NCI-H526 (cell line): Measurements from ENCODE around the gene WBP11.
A peak's percentile ranks its signal among the peaks of the same experiment; 100 is the strongest.
"Not testable (repeated sequence)": the region's sequence is repeated elsewhere in the genome, so short reads cannot be mapped to it uniquely, and the experiment has no call there.

Experiments
- DNase-seq, 2 experiments: peaks; one replicate each; lab custom pipeline; 2025; lab: John Stamatoyannopoulos, UW

WBP11 gene

DNA sequence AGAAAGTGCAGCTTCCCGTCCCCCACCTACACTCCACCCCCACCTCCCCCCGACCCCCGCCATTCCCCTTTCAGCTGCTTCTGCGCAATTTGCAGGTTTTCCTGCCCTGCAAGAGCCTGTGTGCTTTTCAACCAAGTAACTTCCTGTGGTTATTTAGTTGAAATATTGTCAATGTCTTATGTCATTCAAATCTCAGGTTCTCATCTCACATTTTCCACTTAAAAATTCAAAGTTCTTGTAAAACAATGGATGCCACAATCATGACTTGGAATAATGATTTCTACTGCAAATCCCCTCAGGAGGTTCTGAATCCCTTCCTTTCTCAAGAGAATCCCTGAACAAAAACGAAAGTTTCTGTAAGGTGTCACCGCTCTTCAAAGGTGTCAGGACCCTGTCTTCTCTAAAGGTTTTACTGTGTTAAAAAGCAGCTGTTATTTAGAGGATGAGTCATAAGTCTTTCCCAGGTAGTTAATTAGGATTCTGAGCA lies 31.6 kb downstream of the WBP11 start:
- DNase-seq: no peak

DNA sequence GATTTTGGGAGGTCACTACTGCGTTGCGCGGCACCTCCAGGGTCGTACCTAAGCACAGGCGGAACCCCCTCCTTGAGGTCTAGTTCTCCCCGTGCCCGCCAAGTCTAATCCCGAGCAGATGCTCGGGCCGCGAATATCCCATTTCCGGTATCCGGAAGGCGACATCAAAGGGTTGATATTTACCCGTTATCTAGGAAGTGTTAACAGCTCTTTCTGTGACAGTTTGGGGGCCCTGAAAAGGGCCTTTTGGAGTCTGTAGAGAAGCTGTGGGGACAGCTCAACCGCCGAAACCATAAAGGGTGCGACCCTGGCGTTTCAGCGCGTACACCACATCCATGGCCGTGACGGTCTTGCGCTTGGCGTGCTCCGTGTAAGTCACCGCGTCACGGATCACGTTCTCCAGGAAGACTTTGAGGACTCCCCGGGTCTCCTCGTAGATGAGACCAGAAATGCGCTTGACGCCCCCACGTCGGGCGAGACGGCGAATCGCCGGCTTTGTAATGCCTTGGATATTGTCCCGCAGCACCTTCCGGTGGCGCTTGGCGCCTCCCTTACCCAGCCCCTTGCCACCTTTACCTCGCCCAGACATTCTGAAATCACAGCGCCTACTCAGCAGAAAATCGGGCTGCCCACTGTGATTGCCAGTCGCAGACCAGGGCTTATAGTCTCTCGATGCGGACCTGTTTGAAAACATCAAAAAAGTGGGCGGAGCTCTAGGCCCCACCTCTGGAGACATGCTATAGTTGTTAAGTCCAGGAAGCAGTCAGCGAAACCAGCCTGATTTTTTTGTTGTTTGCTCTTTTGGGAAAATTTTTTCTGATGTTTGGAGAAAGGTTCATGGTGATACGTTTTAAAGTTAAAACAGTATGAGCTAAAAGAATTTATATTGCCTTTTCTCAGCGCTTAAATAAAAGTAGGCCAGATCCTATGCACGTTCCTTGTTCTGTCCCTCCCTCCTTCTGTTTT lies 32.5 kb downstream of the WBP11 start:
- peak; percentile 74 to 84 for DNase-seq

DNA sequence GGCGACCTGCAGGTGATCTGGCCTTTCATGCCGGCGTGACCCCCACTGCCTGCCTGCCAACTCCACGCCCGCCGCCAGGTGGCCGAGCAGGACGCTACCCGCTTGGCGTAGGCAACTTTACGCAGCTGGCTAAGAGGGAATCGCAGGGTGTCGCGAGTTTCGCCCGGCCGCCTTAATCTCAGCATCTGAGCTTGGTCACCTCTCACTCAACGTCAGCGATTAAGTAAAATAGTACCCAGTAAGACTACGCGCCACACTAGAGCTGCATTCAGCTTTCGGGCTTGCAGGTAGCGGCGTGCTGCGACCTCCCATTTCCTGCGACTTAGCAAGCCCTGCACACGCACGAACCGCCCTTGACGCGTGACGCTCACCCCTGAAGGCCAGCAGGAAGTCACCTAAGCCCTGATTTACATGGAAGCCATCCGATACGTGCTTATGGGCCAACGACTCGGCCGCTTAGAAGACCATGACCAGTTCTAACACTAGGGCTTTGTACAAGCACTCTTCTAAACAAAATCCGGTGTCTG lies 33.2 kb downstream of the WBP11 start:
- DNase-seq: peak; percentile 79 to 94

DNA sequence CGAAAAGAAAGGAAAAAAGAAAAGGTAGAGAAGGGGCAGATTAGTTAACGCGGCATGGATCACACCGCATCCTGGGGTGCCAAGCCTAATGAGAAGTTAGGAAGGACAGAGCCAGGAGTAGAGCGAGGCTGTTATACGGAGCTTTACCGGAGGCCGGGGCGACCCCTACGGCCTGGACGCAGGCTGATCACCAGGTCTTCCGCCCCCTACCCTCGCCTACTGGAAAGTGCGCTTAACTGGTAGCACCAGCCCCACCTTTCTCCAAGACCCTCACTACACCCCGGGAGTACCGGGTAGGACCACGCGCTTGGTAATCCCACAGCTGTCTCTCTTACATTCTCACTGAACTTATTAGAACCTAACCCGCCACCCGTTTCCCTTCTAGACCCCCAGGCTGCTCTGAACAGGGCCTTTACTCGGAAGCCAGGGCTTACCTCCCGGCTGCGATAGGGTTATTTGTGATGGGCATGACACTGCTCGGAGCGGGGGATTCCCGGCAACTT lies 33.8 kb downstream of the WBP11 start:
- DNase-seq: peak in 1 of 2 experiments; percentile 62

DNA sequence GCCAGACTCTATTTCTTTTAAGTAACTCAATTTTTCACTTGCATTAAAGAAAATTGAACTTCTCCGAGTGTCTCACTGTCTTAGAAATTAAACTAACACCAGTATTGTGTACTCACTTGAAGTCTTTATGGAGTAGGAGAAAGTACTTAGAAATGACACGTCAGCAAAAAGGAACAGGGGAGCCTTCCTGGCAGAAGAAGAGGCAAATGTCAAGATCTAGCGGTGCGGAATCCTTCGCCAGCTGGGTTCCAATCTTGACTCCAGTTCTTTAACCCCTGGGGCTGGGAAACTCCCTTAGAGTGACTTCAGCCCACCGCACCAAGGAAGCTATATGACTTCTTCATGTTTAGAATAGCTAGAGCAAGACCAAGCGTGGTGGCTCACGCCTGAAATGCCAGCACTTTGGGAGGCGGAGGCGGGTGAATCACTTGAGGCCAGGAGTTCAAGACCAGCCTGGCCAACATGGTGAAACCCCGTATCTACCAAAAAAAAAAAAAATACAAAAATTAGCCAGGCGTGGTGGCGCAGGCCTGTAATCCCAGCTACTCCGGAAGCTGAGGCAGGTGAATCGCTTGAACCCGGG lies 34.4 kb downstream of the WBP11 start:
- DNase-seq: no peak

DNA sequence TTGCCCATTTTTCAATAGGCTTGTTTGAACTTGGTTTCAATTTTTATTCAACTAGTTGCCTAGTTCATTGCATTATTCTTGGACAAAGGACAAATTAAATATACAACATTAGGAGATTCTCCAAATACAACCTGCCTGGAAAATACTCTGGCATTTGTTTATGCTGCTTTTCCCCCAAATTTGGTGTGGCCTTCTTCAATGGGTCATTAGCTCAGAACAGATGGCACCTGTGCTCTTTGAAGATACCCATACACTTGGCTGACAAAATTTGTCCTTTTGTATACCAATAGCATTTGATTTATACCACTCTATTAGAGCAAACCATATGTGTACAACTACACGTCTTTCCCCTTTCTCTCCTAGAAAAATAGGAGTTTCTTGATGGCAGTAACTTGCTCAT lies 35.7 kb downstream of the WBP11 start:
- no peak for DNase-seq

DNA sequence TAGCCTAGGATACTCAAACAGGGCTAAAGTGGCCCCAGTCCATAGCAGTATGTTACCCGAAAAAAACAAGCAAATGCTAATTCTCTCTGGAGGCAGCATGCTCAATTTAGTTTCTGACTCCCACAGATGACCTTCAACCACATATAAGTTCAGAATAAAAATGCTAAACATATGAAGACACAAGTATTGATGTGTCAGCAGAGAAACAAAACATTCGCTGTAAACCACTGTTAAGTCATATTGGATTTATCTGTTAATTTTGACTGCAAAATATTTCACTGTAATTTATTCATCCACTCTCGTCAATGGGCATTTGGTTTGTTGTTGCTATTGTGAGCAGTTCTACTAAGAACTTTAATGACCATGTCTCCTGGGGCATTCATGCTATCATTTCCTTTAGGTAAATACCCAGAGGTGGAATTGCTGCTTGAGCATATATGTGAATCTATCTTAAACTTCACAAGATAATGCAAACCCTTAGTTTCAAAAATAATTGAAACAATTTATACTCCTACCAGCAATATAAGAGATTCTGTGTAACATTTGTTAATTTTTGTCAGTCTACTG lies 36.5 kb downstream of the WBP11 start:
- no peak for DNase-seq

DNA sequence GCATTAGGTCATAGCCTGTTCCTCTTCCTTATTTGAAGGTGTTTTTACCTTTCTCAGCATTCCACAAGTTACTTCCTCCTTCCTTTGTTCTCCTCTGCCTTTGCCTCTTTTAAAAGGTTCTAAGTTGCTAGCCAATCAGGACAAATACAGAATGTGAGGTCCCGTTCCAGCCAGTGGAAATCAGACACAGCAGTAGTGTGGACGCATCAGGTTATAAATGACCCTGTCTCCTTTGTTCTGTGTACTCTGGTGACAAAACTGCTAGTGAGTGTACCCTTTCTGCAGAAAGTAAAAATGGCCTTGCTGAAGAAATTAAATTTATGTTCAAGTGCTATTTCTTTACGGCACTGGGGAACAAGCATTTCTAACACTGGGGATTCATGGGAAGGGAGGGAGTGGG lies 37.3 kb downstream of the WBP11 start:
- DNase-seq: not testable (repeated sequence)

DNA sequence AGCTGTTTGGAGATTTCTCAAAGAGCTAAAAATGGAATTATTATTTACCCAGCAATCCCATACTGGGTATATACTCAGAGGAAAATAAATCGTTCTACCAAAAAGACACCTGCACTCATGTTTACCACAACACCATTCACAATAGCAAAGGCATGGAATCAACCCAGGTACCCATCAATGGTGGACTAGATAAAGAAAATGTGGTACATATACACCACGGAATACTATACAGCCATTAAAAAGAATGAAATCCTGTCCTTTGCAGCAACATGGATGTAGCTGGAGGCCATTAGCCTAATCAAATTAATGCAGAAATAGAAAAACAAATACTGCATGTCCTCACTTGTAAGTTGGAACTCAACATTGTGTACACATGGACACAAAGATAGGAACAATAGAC lies 37.9 kb downstream of the WBP11 start:
- no peak for DNase-seq

DNA sequence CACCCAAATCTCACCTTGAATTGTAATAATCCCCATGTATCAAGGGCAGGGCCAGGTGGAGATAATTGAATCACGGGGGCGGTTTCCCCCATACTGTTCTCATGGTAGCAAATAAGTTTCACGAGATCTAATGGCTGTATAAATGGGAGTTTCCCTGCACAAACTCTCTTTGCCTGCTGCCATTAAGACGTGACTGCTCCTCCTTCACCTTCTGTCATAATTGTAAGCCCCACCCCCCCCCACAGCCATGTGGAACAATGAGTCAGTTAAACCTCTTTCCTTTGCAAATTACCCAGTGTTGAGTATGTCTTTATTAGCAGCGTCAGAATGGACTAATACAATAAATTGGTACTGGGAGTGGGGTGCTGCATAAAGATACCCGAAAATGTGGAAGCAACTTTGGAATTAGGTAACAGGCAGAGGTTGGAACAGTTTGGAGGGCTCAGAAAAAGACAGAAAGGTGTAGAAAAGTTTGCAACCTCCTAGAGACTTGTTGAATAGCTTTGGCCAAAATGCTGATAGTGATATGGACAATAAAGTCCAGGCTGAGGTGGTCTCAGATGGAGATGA lies 43.5 kb downstream of the WBP11 start:
- DNase-seq: not testable (repeated sequence)

DNA sequence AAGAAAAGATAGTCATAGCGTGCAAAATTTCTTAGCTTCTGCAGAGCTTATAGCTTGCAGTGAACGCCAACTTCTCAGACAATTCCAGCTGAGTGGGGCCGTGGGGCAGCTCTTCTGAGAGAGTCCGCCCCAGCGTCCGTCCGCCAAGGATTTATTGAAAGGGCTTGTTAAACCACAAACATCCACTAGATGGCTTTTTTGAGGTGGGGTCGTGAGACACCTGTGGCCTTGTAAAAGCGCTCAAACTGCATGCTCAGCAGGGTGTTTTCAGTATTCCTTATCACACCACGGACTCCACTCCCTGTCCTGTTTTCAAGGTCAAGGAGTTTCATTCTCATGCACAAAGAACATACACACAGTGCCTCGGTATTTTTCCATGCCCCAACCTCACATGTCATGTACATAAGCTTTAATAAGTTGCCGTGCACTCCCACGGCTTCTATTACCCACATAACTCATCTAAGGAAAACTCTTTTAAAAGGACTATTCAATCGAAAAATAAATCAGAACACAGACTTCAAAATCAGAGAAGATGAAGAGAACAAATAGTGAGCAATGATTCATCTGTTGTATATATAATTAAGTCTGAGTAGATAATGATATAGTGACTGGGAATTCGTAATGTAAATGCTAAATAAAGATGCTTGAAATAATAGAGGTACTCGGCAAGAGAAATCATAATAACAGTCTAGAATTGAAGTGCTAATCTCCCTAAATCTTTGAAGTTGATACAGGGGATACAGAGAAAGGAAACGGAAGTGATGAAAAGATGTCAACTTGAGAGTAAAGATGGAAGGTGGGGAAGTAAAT lies 46.7 kb downstream of the WBP11 start:
- no peak for DNase-seq

DNA sequence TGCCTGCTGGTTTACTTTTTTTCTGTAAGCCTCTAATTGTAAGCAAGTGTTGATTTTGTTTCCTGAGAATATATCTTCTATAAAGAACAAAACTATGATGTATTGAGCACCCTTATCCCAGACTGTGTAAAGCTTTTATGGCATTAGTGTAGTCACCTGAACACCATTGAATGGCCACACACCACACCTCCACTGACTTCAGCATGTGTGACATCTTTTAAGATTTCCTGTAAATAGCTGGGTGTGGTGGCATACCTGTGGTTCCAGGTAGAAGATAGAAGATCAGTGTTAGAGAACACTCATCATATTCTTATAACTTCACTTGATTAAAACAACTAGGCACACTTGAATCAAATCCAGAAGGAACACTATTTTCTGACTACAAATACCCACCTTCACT lies 51.3 kb downstream of the WBP11 start:
- DNase-seq: no peak

DNA sequence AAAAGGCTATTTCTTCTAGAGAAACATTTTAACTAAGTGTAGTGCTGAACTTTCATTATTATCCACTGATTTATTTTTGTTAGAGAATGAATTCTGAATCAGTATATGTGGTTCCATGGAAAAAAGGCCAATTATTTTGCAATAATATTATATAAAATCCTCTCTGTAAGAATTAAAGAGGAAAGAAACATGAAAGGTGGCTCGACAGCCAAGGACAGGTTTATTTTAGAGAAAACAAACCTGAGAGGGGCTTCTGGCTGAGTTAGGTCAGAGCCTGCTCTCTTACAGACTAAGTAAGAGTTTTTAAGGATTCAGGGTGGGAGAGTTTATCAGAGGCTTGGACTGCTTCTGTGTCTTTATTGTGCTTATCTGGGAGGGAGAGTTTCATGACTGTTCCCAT lies 60.2 kb downstream of the WBP11 start:
- no peak for DNase-seq

DNA sequence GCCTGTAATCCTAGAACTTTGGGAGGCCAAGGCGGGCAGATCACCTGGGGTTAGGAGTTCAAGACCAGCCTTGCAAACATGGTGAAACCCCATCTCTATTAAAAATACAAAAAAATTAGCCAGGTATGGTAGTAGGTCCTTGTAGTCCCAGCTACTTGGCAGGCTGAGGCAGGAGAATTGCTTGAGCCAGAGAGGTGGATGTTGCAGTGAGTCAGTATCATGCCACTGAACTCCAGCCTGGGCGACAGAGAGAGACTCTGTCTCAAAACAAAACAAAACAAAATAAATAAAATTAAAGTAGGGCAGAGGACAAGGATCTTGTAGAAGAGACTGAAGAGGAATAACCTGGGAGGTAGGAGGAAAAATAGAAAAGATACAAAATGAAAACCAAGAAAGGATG lies 61.3 kb downstream of the WBP11 start:
- DNase-seq: no peak

DNA sequence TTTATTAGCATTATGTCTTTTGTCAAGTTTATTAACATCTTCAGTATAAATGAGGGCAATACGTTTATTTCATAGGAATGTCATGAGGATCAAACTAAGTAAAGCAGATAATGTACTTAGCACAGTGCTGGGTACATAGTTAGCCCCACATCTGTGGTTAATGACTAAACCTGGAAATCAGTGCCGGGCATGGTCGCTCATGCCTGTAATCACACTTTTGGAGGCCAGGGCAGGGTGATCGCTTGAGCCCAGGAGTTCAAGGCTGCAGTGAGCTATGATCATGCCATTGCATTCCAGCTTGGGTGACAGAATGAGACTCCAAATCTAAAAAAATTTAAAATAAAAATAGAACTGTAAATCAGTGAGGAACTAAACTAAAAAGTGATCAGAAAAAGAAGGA lies 62.1 kb downstream of the WBP11 start:
- no peak for DNase-seq

DNA sequence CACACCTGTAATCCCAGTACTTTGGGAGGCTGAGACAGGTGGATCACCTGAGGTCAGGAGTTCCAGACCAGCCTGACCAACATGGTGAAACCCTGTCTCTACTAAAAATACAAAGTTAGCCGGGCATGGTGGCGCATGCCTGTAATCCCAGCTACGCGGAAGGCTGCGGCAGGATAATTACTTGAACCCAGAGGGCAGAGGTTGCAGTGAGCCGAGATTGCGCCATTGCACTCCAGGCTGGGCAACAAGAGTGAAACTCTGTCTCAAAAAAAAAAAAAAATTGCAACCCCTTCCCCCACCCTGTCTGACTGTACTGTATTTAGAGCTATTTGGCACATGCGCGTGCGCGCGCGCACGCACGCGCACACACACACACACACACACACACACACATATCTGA lies 66.8 kb downstream of the WBP11 start:
- DNase-seq: not testable (repeated sequence)
